NCI-H226 (cell line): ENCODE results near the gene PROS1.
"Not testable (repeated sequence)": the region's sequence is repeated elsewhere in the genome, so short reads cannot be mapped to it uniquely, and the experiment has no call there.

Experiments used
- DNase-seq: peaks from one replicate; pipeline ENCODE4 v3.0.0-alpha.2; 2015

PROS1 gene

DNA sequence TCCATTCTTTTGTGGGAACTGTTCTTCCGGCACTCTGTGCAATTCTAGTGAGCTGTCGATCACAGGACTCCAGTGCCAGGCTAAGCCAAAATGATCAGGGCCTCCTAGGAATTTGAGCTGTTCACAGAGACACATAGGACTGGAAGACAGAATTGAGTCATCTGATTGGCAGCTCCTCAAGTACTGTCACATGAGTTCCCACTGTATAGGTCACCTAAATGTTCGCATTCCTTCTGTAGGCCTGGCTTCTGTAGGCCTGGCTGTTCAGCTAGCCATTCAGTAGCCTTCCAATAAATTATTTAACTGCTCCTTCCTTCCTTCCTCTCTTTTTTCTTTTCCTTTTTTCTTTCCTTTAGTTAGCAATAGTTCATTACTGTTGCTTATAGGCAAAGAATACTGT lies 4.3 kb downstream of the PROS1 start:
- DNase-seq, result no peak

DNA sequence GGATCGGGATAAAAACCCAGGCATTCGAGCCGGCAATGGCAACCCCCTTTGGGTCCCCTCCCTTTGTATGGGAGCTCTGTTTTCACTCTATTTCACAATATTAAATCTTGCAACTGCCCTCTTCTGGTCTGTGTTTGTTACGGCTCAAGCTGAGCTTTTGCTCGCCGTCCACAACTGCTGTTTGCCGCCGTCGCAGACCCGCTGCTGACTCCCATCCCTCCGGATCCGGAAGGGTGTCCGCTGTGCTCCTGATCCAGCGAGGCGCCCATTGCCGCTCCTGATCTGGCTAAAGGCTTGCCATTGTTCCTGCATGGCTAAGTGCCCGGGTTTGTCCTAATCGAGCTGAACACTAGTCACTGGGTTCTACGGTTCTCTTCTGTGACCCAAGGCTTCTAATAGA lies 8.6 kb downstream of the PROS1 start:
- DNase-seq, result not testable (repeated sequence)

DNA sequence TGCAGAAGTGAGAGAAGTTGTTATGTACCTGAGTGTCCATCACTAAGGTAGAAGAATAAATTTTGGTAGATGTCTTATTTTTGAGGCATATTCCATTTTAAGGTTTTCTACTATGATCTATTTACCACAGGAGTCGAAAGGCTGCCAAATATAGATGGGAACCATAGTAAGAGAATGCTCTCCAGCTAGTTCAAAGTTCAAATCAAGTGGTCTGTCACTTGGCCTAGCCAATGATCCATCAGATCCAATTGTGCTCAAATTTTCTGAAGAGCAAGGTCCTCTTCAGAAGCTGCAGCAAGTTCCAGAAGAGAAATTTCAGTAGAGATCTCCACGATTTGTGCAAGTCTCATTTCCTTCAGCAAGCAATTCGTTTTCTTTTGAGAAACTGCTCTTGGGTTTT lies 10.9 kb downstream of the PROS1 start:
- DNase-seq, result no peak

DNA sequence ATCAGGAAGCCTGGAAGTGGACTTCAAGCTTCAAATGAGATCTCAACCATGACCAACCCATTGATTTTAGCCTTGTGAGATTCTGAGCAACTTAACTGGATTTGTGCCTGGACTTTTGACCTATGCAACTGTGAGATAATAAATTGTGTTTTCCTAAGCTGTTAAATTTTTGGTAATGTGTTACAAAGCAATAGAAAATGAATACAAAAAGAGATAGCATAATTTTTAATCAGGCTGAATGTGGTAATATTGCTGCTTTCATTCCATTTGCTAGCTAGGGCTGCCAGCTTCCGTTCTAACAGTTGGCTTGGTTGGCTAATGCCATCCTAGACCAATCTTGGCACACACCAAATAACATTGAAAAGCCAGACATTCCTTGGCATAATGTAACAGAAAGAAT lies 12.2 kb downstream of the PROS1 start:
- no peak for DNase-seq

DNA sequence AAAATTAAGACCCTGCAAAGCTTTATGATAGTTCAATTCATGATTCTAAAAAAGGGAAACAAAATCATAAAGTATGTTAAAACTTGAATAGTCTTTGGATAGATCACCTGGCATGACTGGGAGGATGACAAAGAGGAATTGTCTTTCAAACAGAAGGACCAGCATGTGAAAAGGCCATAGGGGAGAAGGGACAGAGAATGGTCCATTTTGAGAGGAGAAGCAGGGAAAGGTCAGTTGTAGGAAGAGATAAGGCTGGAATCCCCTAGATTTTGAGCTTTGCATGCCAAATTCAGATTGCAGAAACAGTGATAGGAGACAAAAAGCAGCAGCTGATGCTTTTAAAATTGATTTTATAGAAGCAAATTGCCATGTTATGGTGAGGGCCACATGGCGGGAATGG lies 12.7 kb downstream of the PROS1 start:
- no peak for DNase-seq

DNA sequence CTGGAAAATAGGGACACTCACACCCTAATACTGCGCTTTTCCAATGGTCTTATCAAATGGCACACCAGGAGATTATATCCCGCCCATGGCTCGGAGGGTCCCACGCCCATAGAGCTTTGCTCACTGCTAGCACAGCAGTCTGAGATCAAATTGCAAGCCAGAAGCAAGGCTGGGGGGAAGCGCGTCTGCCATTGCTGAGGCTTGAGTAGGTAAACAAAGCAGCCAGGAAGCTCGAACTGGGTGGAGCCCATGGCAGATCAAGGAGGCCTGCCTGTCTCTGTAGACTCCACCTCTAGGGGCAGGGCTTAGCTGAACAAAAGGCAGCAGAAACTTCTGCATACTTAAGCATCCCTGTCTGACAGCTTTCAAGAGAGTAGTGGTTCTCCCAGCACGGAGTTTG lies 23.7 kb downstream of the PROS1 start:
- not testable (repeated sequence) for DNase-seq

DNA sequence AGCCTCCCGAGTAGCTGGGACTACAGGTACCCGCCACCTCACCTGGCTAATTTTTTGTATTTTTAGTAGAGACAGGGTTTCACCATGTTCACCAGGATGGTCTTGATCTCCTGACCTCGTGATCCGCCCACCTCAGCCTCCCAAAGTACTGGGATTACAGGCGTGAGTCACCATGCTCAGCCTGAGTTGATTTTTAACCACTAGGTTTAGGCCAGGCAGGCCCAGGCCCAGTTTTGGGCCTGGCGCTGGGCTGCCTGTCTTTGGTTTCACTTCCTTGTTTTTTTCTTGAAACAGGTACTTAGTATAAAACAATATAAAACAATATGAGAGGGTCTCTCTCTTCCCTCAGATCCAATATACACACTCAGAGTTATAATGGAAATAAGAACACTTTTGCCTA lies 36.2 kb downstream of the PROS1 start:
- DNase-seq, result not testable (repeated sequence)

DNA sequence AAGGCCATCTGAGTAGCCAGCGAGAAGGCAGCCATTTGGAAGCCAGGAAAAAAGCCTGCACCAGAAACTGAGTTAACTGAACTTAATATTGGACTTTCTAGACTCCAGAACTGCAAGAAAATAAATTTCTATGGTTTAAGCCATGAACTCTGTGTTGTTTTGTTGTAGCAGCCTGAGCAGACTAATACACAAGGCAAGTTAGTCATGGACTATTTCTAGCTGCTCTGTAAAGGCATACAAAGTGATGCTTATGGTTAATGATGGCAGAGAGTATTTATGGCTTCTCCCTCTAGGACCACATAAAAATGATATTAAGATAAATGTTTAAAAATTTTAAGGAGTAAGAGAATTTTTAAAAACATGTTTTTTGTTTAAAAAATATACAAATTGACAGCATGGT lies 37.1 kb downstream of the PROS1 start:
- DNase-seq, result no peak

DNA sequence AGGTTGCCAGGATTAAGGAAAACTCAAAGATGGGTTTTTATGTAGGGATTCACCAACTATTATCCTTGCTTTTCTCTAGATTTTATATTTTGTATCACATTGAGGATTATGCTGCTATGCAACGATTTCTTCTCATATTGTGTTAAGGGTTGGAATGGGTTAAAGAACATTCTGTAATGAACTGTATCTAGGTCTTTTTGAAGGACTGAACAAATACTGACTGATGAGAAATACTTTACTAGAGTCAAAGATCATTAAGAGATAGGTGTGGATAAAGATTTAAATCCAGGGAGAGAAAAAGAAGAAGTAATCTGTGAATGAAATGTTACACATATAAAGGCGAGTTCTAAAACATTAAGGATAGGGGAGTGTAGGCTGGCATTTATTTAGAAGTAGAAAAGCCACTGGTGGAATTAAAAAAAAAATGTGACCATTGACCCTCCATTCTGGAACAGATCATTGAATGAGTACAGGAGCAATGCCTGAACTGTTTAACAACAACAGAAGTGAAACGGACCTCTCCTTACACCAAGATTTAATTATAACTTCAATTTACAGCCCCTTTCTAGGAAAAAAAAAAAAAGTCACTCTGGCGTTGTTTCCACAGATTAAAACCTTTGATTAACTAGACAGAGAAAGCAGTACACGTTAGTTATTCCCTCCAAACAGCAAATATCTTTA lies 39.2 kb downstream of the PROS1 start:
- no peak for DNase-seq

DNA sequence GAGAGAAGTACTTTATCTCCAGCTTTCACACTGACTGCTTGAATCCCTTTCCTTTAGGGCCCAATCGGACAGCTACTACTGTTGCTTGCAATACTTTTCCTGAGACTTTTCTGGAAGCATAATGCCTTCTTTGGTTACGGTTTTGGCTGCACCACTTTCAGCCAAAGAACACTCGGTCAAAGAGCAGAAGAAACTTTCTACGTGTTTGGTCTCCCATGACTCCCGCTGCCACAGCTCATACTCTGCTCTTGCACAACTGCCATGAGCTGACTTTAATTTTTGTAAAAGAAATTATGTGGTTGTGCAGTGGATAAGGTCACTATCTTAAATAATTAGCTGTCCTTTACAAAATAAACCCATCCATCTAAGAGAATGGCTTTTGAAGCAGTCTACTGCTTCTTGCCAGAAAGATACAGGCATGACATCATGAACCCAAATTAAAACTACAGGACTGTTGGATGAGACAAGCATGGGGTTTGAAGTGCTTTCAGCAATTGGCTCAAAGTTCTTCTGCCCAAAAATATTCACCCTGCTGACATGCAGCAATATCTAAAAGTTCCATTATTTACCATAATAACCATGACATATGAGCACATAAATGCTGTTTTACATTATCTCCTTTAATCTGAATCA lies 42.0 kb downstream of the PROS1 start:
- DNase-seq, result no peak

DNA sequence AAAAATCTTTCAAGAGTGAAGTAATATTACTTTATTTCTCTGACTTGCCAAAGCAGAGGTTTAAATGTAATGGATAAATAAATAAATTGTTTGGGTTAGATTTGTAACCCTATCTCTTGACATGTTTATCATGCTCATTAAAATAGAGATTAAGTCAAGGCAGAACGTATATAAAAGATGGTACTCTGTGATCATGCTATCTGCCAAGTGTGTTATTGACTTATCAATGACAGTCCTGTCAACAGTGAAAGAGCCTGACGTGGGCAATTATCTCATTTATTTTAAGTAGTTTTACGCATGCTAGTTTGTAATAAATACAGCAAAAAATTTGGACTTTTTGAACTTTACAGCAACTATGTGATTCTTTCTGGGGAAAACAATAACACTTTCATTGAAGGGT lies 43.7 kb downstream of the PROS1 start:
- DNase-seq, result no peak

DNA sequence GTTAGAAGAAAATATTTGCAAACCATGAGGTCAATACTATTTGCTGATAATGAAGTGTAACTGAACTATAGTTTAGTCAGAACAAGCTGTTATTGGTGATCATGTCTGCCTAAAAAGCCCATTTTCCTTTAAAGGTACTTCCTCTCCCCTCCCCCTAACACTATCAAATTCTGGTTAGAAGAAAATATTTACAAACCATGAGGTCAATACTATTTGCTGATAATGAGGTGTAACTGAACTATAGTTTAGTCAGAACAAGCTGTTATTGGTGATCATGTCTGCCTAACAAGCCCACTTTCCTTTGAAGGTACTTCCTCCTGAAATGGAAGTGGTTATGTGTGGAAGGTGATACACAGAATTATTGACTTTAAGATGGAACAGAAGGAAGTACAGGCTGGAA lies 46.9 kb downstream of the PROS1 start:
- no peak for DNase-seq

DNA sequence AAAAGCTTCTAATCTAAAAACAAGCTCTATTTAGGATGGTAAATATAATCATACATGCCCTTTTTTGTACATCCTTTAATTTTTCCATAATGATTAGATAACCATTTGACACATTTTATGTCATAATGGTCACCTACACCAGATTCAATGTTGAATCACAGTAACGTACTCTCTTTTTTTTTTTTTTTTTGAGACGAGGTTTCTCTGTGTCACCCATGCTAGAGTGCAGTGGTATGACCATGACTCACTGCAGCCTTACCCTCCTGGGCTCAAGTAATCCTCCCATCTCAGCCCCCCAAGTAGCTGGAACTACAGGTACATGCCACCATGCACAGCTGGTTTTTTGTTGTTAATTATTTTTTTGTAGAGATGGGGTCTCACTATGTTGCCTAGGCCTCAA lies 49.2 kb downstream of the PROS1 start:
- DNase-seq, result no peak

DNA sequence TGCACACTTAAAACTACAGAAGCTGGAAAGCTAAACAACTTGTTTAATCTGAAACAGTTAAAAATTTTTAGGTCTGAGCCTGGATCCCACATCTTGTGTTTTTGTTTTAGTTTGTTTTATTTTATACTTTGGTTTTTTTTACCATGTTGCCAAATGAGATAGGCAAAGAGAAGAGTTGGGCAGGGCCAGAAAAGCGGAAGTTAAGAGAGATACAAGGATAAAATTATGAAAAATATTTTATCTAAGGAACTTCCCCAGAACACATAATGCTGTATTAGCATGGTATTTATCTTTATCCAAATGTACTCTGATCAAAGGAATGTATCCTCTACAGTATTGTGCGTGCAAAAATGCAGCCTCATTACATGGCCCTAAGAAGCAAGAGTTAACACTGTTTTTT lies 50.7 kb downstream of the PROS1 start:
- no peak for DNase-seq

DNA sequence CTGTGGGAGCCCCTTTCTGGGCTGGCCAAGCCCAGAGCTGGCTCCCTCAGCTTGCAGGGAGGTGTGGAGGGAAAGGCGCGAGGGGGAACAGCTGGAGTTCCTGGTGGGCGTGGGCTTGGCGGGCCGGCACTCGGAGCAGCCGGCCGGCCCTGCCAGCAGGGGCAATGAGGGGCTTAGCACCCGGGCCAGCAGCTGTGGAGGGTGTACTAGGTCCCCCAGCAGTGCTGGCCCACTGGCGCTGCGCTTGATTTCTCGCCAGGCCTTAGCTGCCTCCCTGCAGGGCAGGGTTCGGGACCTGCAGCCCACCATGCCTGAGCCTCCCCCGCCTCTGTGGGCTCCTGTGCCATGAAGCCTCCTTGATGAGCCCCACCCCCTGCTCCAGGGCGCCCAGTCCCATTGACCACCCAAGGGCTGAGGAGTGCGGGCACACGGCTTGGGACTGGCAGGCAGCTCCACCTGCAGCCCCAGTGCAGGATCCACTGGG lies 56.1 kb downstream of the PROS1 start:
- not testable (repeated sequence) for DNase-seq

DNA sequence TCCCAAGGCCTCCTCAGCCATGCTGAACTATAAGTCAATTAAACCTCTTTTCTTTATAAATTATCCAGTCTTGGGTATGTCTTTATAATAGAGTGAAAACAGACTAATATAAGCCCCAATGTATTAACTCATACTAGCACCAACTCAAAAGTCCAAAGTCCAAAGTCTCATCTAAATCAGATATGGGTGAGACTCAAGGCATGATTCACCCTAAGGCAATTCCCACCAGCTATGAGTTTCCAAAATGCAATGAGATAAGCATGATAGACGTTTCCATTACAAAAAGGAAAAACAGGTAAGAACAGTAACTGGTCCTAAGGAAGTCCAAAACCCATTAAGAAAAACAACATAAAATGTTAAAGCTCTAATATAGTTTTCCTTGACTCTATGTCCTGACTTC lies 60.1 kb downstream of the PROS1 start:
- DNase-seq, result not testable (repeated sequence)

DNA sequence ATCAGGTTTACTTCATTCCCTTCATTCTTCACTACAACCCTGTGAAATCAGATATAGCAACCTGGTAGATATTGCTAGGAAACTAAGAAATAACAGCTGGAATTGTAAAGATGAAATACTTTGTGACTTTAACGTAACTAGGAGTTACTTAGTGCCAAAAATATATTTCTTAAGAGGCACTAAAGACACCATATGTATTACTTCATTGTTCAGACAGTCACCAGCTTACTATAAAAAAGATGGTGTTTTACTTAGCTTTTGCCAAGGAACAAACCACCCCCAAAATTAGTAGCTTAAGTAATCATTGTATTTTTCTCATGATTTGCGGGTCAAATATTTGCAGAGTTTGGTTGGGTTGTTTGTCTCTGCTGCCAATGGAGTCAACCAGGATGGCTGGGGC lies 62.5 kb downstream of the PROS1 start:
- DNase-seq, result no peak

DNA sequence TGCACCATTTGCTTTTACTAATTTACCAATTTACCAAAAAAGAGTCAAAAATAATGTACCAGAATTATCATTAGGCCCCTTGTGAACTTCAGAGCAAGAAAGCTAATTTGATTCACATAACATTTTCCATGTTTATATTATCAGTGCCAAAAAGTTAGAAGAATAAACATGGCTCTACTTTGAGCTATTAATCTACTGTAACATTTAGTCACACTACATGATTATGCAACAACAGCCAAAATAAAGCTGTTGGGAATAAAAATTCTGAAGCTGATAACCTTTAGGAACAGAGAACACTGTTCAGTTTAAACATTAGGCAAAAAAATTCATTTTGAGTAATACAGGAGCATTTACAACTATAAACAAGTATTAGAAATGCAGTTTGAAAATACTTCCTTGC lies 63.6 kb downstream of the PROS1 start:
- DNase-seq, result no peak

DNA sequence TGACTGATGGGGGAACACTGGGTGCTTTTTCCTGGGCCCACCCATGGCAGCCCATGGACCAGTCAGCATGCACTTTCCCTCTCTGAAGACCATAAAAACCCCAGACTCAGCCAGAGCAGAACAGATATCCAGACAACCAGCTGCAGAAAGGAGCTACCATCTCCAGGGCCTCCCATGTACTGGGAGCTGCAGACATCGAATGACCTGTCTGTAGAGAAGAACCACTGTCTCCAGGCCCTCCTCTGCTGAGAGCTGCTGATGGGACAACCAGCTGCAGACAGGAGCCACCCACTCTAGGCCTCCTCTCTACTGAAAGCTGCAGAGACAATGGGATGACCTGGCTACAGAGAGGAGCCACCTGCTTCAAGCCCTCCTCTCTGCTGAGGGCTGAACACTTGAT lies 66.6 kb downstream of the PROS1 start:
- no peak for DNase-seq

DNA sequence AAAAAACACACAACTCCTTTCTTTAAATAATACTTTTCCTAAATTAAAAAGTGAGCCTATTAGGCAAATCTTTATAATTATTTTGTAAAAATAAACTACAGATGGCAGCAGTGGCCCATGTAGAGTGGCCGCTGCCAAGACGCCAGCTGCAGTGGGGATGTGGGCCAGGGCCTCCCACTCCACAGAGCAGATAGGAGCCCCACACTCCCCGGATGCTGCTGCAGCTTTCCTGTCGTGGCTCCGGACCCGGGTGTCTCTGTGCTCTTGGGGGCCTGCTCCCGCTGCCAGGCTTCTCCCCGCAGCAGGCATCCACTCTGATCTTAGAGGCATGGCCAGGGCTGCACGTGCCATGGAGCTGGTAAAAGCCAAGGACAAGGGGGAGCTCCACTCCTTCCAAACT lies 67.5 kb downstream of the PROS1 start:
- no peak for DNase-seq

DNA sequence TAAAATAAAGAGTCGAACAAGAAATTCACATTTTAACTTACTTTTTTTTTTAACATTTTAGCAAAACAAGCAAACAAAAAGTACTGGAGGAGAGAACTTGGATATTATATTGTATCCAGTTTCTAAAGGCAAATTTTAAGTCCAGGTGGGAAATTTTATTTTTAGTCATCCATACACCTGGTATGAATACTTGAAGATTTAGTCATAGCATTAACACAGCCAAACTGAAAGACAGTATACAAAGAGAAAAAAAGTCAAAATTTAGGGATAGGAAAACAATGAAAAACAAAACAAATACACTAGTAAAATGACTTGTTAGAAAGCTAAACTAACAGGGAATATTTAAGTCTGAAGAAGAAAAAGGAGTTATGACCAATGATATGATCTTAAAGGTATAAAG lies 69.1 kb downstream of the PROS1 start:
- DNase-seq, result no peak

DNA sequence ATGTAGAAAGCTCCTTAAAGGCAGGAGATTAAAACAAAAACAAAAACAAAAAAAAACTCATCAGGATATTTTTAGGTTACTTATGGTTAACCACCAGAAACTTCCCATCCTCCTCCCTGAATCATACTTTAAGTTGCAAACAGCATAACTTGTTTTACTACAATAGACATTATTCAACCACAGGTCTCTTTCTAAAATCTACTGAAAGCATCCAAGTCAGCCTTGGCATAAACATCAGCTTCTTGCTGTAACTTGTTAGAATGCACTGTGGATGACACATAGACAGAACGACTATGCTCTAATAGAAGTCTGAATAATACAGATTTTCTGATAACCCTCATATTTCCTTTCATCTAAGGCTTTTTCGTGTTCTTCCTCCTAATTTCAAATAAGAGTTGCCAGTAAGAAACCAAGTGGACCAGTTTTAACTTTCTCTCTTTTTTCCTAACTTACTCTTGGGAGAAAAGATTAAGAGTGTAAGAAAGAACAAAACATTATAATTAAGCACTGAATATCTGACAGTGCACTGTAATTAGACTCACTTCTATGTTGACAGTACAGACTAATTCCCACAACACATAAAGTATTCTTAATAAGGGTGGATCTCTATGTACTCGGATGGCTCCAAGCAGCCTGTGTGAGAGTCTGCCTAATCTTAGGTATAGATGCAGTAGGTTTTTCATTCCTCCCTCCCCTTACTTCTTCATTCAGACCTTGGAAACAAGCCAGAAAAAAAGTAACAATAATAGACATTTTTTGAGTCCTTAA lies 95.3 kb downstream of the PROS1 start:
- not testable (repeated sequence) for DNase-seq

DNA sequence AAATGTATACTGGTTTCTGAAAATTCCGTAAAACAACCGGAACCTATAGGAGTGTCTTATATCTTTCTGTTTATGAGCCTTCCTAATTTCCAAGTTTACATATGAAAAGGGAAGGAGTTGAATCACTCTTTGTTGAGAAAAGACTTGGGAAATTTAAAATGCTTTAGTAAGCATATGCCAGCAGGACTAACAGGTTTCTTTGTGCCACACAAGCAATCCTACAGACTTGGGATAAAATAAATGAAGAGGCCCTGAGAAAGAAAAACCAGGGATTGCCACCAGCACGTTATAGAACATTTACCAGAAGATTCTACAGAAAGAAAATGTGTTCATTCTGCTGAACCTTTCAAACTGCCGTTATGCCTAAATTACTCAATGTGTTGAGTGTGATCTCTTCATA lies 96.3 kb downstream of the PROS1 start:
- DNase-seq, result not testable (repeated sequence)

DNA sequence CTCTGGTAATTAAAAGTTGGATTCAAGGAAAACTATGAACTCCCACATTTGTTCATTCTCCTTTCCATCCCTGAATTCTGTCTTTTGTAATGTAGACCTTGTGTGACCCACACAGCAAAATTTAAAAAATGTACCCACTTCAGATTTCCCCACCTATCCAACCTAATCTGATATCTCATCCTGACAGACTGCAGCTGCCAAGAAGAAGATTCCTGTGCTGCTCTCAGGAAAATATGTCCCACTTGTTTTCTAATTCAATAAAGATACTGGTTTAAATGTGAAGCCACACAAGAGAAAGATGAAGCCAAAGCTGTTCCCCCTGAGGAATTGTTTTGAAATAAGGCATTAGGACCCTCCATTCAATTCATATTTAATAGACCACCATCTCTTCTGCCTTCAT lies 100.3 kb downstream of the PROS1 start:
- not testable (repeated sequence) for DNase-seq
